Ureter (tissue), 1 donor: ENCODE measurements around the gene BMP7. TPM values are rescaled to one million over a fixed set of nuclear protein-coding genes. Genes with fewer than 3 reads are reported as not detected.
"Not testable (repeated sequence)": the region's sequence is repeated elsewhere in the genome, so short reads cannot be mapped to it uniquely, and the experiment has no call there.

Source experiments
- DNase-seq: peaks from one replicate; pipeline ENCODE4 v3.0.0-alpha.2; 2020; ENCODE audit warnings: low spot score
- total RNA-seq: library from RNA; stranded (reverse); gene quantifications from one replicate; pipeline ENCODE4 v1.2.4, GENCODE V29; 2023
- donor health status: DM: yes; HTN: yes; CAD: no.

Gene BMP7
- total RNA-seq, 1 donor from 2014 or later: 32.0 TPM

DNA sequence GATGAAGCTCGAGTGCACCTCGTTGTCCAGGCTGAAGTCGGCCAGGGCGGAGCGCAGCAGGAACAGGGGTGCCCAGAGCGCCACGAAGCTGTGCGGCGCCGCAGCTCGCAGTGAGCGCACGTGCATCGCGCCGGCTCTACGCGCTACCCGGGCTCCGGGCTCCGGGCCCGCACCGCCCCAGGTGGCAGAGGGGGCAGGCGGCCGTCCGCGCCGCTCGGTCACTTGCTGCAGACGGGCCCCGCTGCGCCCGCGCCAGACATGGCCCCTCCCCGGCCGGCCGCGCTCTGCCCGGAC is 497 bp downstream of the BMP7 start:
- no peak for DNase-seq

GRCh38 chr20:57265336-57265996 is 975 bp downstream of the BMP7 start:
- DNase-seq: no peak

DNA sequence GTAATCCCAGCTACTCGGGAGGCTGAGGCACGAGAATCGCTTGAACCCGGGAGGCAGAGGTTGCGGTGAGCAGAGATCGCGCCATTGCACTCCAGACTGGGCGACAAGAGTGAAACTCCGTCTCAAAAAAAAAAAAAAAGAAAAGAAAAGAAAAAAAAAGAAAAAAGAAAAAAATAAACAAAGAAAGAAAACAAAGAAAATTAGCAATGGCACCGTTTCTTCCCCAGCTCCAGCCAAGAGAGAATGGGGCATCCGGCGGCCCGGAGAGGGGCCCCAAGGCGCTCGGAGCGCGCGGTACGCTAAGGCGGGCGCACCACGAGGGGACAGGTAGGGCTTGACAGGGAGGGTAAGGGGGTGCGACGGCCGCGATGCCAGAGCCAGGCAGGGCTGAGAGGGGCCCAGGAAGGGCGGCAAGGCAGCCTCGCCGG is 1.5 kb downstream of the BMP7 start:
- DNase-seq: not testable (repeated sequence)

DNA sequence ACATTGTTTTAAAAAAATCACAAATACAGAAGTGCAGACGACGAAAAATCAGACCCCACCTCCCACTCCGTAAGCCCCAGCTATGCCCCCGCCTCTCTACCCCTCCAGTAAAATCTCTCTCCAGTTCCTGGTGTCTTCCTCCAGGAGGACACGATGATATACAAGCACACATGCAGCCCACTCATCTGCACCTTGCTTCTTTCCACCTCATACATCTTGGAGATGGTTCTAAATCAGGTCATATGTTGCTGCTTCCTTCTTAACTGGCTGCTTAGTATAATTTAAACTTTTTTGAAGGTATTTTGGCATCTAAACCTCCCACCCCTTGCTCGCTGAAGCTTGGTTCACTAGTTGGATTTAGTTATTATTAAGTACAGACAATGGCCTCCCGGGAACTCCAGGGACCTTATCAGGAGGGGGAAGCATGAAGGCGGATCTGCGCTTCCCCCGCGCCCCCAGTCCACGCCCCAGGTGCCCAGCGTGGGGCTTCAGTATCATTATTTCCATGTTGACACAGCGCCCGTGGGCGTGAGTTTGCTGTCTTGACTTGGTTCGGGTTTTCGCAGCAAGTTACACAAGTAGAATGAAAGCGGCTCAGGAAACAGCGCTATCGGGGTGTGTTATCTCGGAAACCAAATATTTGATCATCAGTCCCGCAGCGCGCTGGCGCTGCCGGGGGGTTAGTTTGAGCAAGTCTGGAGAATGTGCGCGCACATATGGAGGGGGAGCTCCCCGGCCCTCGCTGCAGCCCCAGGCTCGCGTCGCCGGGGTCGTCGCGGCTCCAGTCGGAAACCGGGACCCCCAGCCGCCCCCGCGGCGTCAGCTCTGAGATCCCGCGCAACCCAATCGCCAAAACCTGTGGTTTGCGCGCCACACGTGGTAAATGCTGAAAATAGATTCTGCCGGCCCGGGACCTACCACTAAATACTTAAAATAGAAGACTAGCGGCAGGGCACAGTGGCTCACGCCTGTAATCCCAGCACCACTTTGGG is 2.3 kb downstream of the BMP7 start:
- no peak for DNase-seq

GRCh38 chr20:57262784-57263609 is 3.4 kb downstream of the BMP7 start:
- no peak for DNase-seq

DNA sequence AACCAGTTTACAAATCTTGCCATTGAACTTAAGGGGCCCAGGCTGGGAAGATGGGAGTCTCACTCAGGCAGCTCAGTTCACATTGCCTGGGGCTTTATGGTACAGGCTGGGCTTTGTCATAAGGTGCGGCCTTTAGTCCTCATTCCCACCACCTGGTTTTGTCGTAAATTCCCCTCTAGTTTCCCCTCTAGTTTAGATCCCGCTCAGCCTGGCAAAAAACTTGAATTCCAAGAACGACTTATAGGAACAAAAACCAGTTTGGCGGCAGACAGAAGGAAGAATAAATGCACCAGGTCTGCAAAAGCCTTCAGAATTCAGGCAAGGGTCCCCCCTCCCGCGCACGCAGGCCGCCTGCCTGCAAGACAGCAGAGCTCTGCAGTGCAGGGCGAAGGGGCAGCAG is 4.1 kb downstream of the BMP7 start:
- no peak for DNase-seq

DNA sequence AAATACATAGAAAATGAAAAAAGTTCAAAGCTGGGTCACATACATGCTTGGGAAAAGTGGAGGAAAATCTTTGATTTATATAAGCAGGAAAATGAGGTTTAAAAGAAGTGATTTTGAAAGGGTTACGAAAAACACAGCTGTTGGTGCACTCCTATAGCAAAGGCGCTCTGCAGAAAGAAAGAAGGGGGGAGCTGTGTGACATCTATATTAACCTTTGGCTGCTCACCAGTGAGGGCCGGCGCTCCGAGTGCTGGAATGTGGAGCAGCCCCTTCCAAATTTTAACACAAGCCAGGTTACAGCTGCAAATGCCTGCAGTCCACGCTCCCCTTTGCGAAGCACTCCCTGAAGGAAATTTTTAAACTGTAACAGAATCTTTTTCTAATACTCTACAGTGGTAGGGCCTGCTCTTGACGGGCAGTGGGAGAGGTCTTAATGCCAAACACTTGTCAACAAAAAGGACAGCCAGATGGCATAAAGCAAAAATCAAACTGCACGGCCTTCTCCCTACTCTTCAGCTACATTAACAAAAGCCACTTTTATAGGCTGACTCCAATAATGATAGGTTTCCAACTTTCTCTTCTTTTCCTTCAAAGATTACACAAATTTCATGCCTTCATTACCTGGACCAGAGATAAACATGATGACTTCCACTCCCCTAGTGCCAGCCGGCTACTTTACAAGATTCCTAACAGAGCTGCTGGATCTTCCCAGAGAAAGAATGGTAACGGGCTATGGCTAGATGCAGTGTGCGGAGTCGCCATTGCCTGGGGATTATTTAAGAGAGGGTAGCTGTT is 4.8 kb downstream of the BMP7 start:
- no peak for DNase-seq

DNA sequence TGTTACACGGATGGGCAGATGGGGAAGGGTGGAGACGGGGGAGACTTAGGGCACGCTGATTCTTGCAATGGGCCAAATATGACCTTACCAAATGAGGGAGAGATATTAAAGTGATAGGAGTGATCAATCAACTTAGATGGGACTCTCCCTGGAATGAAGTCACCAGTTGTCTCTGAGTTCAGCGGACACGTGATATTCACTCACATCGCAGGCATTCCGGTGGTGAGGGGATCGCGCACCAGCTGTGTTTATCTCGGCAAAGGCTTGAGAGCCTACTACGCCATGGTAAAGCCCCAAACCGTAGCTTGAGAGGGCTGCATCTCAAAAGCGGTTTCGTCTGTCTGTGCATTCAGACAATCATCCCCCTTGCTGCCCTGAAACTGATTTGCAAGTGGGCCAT is 5.5 kb downstream of the BMP7 start:
- no peak for DNase-seq

- DNase-seq: no peak
Measured at GRCh38 chr20:57259938-57260921, 6.2 kb downstream of the BMP7 start.

DNA sequence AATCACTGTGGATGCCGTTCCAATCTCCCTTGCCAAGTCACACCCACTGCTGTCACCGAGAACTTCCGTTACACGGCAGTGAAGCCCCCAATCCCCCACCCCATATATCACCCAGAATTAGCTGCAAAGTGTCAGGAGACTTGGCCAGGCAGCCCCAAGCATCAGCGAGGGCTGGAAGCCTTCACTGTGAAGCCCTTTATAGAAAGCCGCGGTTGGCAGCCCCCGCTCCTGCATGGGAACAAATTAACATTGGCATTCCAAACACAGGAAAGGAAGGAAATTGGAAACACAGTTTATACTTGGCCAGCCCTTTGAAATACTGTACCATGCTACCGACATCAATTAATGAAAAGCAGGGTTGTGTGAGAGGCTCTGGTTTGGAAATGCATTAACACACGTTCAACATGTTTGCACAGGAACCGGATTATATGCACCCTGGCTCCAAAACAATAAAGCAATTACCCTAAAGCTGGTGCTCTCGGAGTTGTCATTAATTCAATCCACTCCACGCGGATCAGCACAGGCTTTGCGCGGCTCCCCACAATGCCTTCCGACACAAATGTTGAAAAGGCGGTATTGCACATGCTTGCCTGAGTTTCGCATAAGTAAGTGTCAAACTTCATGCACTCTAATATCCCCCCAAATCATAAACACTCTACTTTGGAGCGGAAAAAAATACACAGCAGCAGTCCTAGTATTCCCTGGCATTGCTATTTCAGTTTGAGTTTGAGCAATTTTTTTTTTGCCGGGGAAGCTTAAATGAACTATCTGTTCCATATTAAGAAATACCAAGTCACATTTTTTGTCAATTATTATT is 7.1 kb downstream of the BMP7 start:
- DNase-seq: no peak

DNA sequence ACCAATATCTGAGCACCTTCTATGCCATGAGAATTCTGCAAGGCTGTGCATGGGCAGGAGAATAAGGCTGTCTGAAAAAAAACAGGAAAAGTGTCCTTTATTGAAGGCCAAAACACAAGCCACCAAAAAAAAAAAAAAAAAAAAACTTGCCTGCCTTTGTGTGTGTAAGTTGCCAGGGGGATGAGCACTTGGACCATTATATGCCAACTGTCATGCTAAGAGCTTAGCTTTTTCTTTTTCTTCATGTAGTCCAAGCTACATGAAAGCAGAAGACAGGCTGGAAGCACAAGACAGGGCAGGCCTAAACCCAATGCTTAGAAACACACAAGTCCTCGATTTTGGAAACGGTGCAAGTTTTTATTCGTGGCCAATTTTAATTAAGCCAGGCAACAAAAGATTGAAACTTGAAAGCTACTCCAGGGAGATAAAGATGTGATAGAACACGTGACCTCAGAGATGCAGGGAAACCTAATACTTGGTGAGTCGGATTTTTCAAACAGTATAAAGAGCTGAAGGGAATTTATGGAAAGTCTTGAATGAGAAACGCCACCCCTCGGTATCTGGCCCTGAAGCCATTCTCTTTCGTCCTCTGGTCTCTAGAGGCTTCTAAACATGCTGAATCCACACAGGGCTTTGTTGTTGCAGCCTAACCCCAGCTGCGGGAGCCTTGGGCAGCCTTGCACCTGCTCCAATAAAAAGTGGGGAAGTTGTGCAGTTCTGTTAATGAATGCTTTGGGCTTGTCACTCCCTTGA is 8.6 kb downstream of the BMP7 start:
- DNase-seq: no peak

DNA sequence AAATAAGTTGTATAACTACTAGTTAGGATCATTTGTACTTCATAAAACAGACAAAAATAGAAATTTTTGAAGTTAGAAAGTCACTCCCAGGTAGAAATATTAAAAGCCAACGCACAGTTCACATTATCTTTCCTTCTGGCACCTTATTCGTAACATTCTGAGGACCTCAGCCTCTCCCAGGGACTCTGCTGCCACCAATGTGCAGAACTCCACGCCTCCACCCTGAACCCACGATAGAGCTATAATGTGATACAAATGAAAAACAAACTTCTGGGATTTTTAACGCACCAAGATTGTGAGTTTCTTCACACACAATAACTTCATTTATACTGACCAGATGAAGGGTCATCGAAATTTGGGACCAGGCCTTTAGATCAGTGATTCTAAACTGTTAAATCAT is 9.5 kb downstream of the BMP7 start:
- DNase-seq: no peak

DNA sequence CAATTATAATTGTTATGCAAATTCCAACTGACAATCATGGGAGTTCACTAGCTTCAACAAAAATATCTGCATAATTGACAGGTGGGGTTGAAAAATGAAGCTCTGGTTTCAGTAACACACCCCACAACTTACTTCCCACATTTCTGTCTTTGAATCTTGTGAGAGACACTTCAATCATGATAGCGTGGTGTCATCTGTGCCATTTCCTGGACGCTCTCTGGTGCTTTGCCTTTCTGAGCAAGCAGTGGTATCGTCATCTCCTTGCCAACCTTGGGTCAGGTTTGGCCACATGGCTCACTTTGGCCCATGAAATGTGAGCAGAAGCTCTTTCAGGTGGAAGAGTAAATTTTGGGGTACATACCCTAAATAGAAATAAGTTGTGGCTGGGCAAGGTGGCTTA is 10.2 kb downstream of the BMP7 start:
- no peak for DNase-seq

- no peak for DNase-seq
Measured at GRCh38 chr20:57255183-57255582, 11.3 kb downstream of the BMP7 start.

DNA sequence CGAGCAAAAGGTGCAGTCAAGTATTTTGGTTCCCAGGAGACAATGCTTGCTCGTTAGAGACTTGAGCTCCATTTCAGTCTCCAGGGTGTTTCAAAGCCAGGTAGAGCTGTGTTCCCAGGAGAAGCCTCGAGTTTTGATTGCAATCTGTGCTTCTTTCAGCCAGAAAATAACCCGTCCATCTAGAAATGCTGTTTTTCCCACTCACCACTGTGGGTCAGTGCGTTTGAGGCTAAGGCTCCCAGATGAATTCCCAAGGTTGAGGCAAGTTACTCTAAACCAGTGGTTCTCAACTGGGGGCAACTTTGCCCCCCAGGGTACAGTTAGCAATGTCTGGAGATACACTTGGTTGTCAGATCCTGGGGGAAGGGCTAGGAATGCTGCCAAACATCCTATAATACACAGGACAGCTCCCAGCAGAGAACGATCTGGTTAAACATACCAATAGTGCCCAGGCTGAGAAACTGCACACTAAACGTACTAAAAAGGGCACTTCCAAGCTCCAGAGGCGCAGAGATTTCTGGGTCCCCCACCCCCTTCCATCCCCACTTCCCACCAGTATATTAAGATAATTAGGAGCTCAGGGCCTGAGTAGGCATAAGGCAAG is 13.8 kb downstream of the BMP7 start:
- DNase-seq: no peak

- no peak for DNase-seq
Measured at GRCh38 chr20:57251949-57252348, 14.5 kb downstream of the BMP7 start.

DNA sequence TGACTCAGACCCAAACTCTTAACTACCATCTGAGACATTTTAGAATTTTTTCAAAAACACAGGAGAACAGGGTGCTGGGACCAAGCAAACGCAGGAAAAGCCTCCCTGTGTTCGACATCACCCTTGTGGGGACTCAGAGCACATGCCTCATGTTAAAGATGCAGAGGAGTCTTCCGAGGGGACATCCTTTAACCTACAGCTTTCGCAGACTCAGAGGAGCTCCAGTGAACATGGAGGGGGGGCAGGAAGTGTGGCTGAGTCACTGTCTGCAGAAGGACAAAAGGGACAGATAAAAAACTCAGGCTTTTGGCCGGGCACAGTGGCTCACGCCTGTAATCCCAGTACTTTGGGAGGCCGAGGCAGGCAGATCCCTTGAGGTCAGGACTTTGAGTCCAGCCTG is 15.1 kb downstream of the BMP7 start:
- DNase-seq: no peak

DNA sequence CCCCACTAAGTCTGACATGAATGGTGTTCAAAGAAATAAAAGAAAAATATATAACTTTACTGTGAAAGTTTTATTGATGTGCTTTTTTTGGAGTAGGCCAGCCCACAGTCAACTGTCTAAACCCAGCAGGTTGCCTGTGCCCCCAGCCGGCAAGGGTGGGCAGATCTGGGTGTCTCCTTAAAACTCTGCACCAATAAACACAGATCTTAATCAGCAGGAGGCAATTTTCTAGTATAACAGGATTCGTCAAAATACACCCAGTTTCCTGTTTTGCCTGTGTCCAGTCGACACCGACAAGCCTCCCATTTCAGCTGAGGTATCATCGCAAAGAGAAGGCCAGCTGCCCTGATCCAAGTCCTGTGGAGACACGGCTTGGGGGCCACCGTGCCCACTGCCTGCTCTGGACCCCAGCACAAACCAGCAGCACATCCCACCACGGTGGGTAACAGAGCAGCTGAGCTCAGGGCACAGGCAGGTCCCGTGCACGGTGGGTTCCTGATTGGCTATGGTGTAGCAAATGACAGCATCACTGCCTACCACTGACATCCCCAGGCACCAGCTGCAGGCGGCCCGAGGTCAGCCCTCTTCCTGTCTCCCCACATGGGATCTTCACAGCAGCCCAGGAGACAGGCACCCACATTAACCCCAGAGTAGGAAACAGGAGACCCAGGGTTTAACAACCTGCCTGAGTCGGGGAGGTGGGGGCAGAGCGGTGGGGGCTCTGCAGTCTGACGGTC is 15.7 kb downstream of the BMP7 start:
- no peak for DNase-seq
